KMS-11 (cell line): ENCODE data around the gene COL23A1.

Experiments
- H2AFZ ChIP-seq: fragments of 200-600 bp; sonication (generic); 2 replicates; pipeline ENCODE4 v1.6.1; 2016; ENCODE audit warnings: antibody characterized with exemption, mixed run types, low read depth
- H3K27ac ChIP-seq: fragments of 200-600 bp; sonication (generic); 2 replicates; pipeline ENCODE4 v1.6.1; 2016; ENCODE audit warnings: mild to moderate bottlenecking, mixed run types
- H3K27me3 ChIP-seq: fragments of 200-600 bp; sonication (generic); 2 replicates; pipeline ENCODE4 v1.6.1; 2017; ENCODE audit warnings: mild to moderate bottlenecking, low read depth, mixed run types, moderate library complexity; ENCODE audit not compliant: insufficient read depth
- H3K36me3 ChIP-seq: fragments of 200-600 bp; sonication (generic); 2 replicates; pipeline ENCODE4 v1.6.1; 2017; ENCODE audit warnings: mild to moderate bottlenecking, mixed run types; ENCODE audit not compliant: insufficient read depth
- H3K4me1 ChIP-seq: fragments of 200-600 bp; sonication (generic); 2 replicates; pipeline ENCODE4 v1.6.1; 2016; ENCODE audit warnings: mild to moderate bottlenecking, low read depth, mixed run types; ENCODE audit not compliant: poor library complexity, severe bottlenecking
- H3K4me2 ChIP-seq: fragments of 200-600 bp; sonication (generic); 2 replicates; pipeline ENCODE4 v1.7.0; 2016; ENCODE audit warnings: mild to moderate bottlenecking, mixed run types
- H3K4me3 ChIP-seq: fragments of 200-600 bp; sonication (generic); IDR thresholded peaks from 2 replicates; pipeline ENCODE4 v1.6.1; 2017; ENCODE audit warnings: low read depth, low read length, mixed read lengths; ENCODE audit not compliant: insufficient read depth
- H3K79me2 ChIP-seq: fragments of 200-600 bp; sonication (generic); 2 replicates; pipeline ENCODE4 v1.6.1; 2016; ENCODE audit warnings: low read depth, mixed run types; ENCODE audit not compliant: insufficient read depth
- H3K9ac ChIP-seq: fragments of 200-600 bp; sonication (generic); 2 replicates; pipeline ENCODE4 v1.6.1; 2016; ENCODE audit warnings: mild to moderate bottlenecking, mixed run types
- H4K20me1 ChIP-seq: fragments of 200-600 bp; sonication (generic); 2 replicates; pipeline ENCODE4 v1.6.1; 2016; ENCODE audit warnings: mild to moderate bottlenecking, mixed run types; ENCODE audit not compliant: insufficient read depth
- TF ChIP-seq, protein P1 (sequence below): fragments of 200-600 bp; sonication (generic); conservative IDR thresholded peaks from 2 replicates; pipeline ENCODE4 v1.6.1; 2017; ENCODE audit warnings: low read depth, mild to moderate bottlenecking, antibody characterized with exemption, low read length, moderate library complexity, mixed read lengths

Gene COL23A1

DNA sequence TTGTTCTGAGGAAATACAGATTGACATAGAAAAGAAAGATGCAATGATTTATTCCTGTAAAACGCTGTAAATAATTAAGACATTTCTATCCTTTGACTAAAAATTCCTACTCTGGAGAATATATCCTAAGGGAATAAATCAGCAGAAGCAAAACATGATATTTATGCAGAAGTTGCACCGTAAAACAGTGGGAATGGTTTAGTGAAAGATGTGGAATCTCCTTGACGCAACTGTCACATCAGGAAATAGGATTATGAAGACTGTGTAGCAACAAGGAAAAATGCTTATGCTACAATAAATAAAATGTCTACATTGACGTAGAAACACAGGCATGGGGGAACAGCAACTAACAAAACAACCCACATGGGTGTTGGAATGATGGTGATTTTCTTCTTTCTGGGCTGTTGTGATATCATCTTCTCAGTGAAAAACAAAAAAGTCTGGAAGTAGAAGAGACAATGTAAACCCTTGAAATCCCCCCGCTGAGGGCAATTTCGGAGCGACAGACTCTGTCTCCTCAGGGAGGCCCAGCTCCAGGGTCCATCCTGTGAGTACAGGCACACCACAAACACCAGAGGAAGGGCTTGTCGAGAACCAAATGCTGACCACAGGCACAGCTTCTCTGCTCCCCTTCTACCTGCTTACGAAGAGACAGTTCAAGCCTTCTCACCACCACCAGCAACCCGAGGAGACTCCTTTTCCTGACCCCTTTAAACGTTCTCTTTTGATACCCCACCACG is 25.2 kb downstream of the COL23A1 start:
- no peak overlapping the region for H3K4me3 ChIP-seq
- no peaks in the 10 kb centered on the region for H3K79me2 ChIP-seq
- TF ChIP-seq, protein P1, sequence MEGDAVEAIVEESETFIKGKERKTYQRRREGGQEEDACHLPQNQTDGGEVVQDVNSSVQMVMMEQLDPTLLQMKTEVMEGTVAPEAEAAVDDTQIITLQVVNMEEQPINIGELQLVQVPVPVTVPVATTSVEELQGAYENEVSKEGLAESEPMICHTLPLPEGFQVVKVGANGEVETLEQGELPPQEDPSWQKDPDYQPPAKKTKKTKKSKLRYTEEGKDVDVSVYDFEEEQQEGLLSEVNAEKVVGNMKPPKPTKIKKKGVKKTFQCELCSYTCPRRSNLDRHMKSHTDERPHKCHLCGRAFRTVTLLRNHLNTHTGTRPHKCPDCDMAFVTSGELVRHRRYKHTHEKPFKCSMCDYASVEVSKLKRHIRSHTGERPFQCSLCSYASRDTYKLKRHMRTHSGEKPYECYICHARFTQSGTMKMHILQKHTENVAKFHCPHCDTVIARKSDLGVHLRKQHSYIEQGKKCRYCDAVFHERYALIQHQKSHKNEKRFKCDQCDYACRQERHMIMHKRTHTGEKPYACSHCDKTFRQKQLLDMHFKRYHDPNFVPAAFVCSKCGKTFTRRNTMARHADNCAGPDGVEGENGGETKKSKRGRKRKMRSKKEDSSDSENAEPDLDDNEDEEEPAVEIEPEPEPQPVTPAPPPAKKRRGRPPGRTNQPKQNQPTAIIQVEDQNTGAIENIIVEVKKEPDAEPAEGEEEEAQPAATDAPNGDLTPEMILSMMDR: no peak
- H3K4me2 ChIP-seq: no peak overlapping the region
- H3K27me3 ChIP-seq: no peaks in the 10 kb centered on the region; the same call in 1 of the 2 replicates
- no peaks in the 10 kb centered on the region for H3K4me1 ChIP-seq
- no peak overlapping the region for H3K9ac ChIP-seq
- H3K36me3 ChIP-seq: no peaks in the 10 kb centered on the region
- H4K20me1 ChIP-seq: no peaks in the 10 kb centered on the region
- no peak overlapping the region for H3K27ac ChIP-seq
- H2AFZ ChIP-seq: no peak overlapping the region

DNA sequence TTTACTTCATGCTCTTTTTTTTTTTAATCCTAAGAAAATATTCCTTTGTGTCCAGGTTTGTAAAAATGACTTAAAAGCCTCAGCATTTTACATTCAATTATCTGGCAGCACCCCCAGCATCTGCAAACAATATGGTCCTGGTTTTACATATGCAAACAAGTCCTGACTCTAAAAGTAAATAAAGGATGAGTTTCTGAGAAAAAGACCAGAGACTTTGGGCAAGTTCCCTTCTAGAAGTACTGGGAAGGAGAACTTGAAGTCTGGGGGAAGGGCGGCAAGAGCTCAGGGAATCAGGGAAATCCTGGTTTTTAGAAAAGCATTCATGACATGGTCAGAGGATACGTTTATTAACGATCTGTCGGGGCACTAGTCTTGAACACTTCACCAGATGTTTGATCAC is 25.8 kb downstream of the COL23A1 start:
- TF ChIP-seq, protein P1: no peak
- Histone ChIP-seq H3K4me2 (no peak overlapping the region), H3K27me3 (no peaks in the 10 kb centered on the region; the same call in 1 of the 2 replicates), H4K20me1 (no peaks in the 10 kb centered on the region), H3K9ac (no peak overlapping the region), H3K27ac (no peak overlapping the region), H3K4me1 (no peaks in the 10 kb centered on the region), H2AFZ (no peak overlapping the region), H3K79me2 (no peaks in the 10 kb centered on the region), H3K36me3 (no peaks in the 10 kb centered on the region), H3K4me3 (no peak overlapping the region)

DNA sequence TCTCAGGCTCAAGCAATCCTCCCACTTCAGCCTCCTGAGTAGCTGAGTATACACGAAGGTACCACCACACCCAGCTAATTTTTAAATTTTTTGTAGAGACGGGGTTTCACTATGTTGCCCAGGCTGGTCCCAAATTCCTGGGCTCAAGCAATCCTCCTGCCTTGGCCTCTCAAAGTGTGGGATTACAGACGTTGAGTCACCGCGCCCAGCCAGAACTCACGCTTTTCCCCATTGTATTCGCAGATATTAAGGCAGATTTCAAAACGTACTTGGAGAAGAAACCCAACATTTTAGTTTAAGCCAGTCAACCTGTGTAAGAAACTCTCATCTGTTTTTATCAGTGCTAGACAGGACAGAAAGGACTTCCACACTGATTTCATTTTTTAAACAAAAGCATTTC is 26.6 kb downstream of the COL23A1 start:
- no peaks in the 10 kb centered on the region for H3K36me3 ChIP-seq
- no peaks in the 10 kb centered on the region for H4K20me1 ChIP-seq
- H3K4me2 ChIP-seq: no peak overlapping the region
- no peak overlapping the region for H3K4me3 ChIP-seq
- H3K79me2 ChIP-seq: no peaks in the 10 kb centered on the region
- H3K27me3 ChIP-seq: no peaks in the 10 kb centered on the region; the same call in 1 of the 2 replicates
- TF ChIP-seq, protein P1: no peak
- H3K4me1 ChIP-seq: no peaks in the 10 kb centered on the region
- no peak overlapping the region for H3K9ac ChIP-seq
- H2AFZ ChIP-seq: no peak overlapping the region
- no peak overlapping the region for H3K27ac ChIP-seq

DNA sequence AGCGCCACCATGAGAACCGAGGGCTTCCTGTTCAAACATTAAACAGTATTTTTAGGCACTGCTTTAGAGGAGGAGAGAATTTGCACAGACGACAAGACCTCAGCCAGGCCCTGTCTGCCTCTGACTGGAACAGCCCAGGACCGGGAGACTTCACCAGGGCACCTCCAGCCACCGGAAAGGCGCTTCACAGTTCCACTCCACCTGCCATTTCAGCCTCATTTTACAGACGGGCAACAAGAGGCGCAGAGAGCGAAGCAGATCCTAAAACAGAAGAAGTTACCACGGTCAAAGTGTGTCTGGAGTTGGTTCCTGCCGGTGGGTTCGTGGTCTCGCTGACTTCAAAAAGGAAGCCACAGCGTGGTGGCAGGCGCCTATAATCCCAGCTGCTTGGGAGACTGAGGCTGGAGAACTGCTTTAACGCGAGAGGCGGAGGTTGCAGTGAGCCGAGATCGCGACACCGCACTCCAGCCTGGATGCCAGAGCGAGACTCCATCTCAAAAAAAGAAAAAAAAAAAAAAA is 28.4 kb downstream of the COL23A1 start:
- no peaks in the 10 kb centered on the region for H3K36me3 ChIP-seq
- H3K9ac ChIP-seq: no peak overlapping the region
- no peaks in the 10 kb centered on the region for H3K4me1 ChIP-seq
- no peak overlapping the region for H3K27ac ChIP-seq
- TF ChIP-seq, protein P1: no peak
- H3K4me3 ChIP-seq: no peak overlapping the region
- H3K27me3 ChIP-seq: no peaks in the 10 kb centered on the region; the same call in 1 of the 2 replicates
- H4K20me1 ChIP-seq: no peaks in the 10 kb centered on the region
- H3K79me2 ChIP-seq: no peaks in the 10 kb centered on the region
- no peak overlapping the region for H3K4me2 ChIP-seq
- no peak overlapping the region for H2AFZ ChIP-seq
